ENCODE data around the gene RAB40AL. TPM values are rescaled to one million over a fixed set of nuclear protein-coding genes. Genes with fewer than 3 reads are reported as not detected.
"Not testable (repeated sequence)": the region's sequence is repeated elsewhere in the genome, so short reads cannot be mapped to it uniquely, and the experiment has no call there.

Gene RAB40AL, protein sequence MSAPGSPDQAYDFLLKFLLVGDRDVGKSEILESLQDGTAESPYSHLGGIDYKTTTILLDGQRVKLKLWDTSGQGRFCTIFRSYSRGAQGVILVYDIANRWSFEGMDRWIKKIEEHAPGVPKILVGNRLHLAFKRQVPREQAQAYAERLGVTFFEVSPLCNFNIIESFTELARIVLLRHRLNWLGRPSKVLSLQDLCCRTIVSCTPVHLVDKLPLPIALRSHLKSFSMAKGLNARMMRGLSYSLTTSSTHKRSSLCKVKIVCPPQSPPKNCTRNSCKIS
- total RNA-seq (ENCODE audit: low replicate concordance): 0.99 TPM in 1 of 2 replicates, not detected in the other

- DNase-seq (ENCODE audit: low read depth); H3K4me3 ChIP-seq (ENCODE audit: low read depth, low read length): not testable (repeated sequence)
Measured at GRCh38 chrX:102936972-102937371, at the start of gene RAB40AL. TSS of gene RAB40AL (plus strand) at chrX:102937272. CDS start at chrX:102937319, 47 bp downstream.

DNA sequence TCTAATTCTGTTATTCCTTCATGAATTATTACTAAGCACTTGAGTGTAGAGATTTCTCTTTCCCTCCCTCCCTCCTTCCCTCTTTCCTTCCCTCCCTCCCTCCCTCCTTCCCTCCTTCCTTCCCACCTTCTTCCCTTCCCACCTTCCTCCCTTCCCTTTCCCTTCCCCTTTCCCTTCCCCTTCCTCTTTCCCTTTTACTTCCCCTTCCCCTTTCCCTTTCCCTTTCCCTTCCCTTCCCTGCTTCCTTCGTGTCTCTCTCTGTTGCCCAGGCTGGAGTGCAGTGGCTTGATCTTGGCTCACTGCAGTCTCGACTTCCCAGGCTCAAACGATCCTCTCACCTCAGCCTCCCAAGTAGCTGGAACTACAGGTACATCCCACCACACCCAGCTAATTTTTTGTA lies 49.4 kb upstream of the RAB40AL start:
- H3K4me3 ChIP-seq (ENCODE audit: low read depth, low read length): no peak overlapping the region

GRCh38 chrX:102892103-102892502 lies 45.0 kb upstream of the RAB40AL start:
- peak; percentile 1 for DNase-seq (ENCODE audit: low read depth)
- no peak overlapping the region for H3K4me3 ChIP-seq (ENCODE audit: low read depth, low read length)
- no peak for TF ChIP-seq CTCF (IDR thresholded peaks at IDR 0.05; ENCODE audit: insufficient read depth, low read length)

More for the DNA sequence above, 49.4 kb upstream of the RAB40AL start:
- no peak for DNase-seq (ENCODE audit: low read depth)
- TF ChIP-seq CTCF (IDR thresholded peaks at IDR 0.05; ENCODE audit: insufficient read depth, low read length): no peak

DNA sequence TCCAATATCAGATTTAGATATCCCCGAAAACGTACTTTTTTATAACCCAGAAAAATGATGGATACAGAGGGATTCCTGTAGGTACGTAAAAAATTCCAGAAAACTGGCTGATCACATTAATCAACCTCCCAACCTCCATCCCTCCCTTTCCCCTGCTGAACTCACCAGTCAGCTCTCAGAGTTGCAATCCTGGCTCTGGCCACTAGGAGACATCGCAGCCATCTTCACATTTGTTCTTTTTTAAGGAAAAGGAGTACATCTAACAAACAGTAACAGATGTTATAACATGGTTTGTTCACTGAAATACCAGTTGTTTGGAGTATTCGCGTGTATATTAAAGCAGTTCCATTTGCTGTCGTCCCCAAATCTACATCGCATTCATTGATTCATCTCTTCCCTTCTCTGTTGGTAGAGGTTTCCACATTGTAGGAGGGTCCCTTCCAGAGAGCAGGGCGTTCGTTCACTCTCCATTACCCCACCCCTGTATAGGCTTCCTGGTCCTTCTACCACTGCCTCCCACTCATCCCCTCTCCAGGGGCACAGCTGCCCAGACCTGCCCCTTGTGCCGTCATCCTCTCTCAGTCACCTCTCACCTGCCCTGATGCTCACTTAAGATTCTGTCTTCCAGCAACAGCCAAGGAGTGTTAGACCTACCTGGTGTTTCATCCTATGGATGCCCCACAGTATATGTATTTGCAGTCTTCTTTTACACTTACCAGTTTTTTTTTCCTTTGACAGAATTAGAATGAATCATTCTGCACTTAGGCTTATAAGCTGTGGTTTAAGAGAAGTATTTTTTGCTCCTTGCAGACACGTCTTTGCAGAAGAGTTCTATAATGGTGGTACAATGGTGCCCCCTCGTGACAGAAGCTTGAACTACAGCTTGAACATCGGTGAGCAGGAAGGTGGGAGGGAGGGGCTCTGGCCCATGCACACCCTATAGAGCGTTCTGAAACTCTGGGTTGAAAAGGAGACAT lies 36.8 kb upstream of the RAB40AL start:
- DNase-seq (ENCODE audit: low read depth): peak; percentile 75
- no peak overlapping the region for H3K4me3 ChIP-seq (ENCODE audit: low read depth, low read length)
- peak; percentile 77 for TF ChIP-seq CTCF (IDR thresholded peaks at IDR 0.05; ENCODE audit: insufficient read depth, low read length)

DNA sequence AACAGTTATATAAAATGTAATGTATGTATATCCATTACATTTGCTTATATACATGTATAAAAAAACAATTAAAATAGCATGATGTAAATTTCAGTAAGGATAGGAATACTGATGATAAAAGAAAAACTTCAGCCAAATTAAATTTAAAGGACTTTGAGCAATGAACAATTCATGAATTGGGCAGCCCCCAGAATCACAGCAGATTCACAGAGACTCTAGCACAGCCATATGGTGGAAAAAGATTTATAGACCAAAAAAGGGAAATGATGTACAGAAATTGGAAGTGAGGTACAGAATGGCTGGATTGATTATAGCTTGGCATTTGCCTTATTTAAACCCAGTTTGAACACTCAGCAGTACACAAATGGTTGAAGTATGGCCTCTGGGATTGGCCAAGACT lies 34.7 kb upstream of the RAB40AL start:
- TF ChIP-seq CTCF (IDR thresholded peaks at IDR 0.05; ENCODE audit: insufficient read depth, low read length): no peak
- no peak overlapping the region for H3K4me3 ChIP-seq (ENCODE audit: low read depth, low read length)
- no peak for DNase-seq (ENCODE audit: low read depth)

- no peak for TF ChIP-seq CTCF (IDR thresholded peaks at IDR 0.05; ENCODE audit: insufficient read depth, low read length)
- no peak for DNase-seq (ENCODE audit: low read depth)
Measured at GRCh38 chrX:102930990-102931756, 5.9 kb upstream of the RAB40AL start.

More at GRCh38 chrX:102930990-102931756, 5.9 kb upstream of the RAB40AL start:
- H3K4me3 ChIP-seq (ENCODE audit: low read depth, low read length): no peak overlapping the region
